Liver (tissue), 9 donors: Measurements from ENCODE around the gene SNCAIP. TPM values are rescaled to one million over a fixed set of nuclear protein-coding genes. Genes with fewer than 3 reads are reported as not detected.

Experiments used
- DNase-seq: peaks from one replicate; pipeline ENCODE4 v3.0.0-alpha.2; 2017; ENCODE audit warnings: low spot score
- H3K27ac ChIP-seq, 2 donors: one replicate each; pipeline ENCODE4 v1.7.0; 2013; ENCODE audit warnings: inconsistent platforms in 2 of 2, low read length in 2 of 2, control low read depth in 1 of 2, low read depth in 1 of 2, mild to moderate bottlenecking in 1 of 2
- H3K27me3 ChIP-seq, 4 donors: one replicate each; pipeline versions ENCODE4 v1.6.1 to v1.7.0; 2013; ENCODE audit warnings: low read length in 3 of 4, inconsistent platforms in 1 of 4, mild to moderate bottlenecking in 1 of 4, moderate library complexity in 1 of 4; ENCODE audit not compliant: control insufficient read depth in 4 of 4, insufficient read depth in 4 of 4
- H3K36me3 ChIP-seq, 4 donors: one replicate each; pipeline versions ENCODE4 v1.6.1 to v1.7.0; 2013; ENCODE audit warnings: low read length in 3 of 4, mild to moderate bottlenecking in 3 of 4, low read depth in 1 of 4, moderate library complexity in 1 of 4; ENCODE audit not compliant: control insufficient read depth in 4 of 4, insufficient read depth in 3 of 4
- H3K4me1 ChIP-seq, 4 donors: one replicate each; pipeline versions ENCODE4 v1.6.1 to v1.7.0; 2013; ENCODE audit warnings: low read length in 3 of 4, mild to moderate bottlenecking in 3 of 4, moderate library complexity in 1 of 4; ENCODE audit not compliant: control insufficient read depth in 4 of 4, insufficient read depth in 4 of 4
- H3K4me3 ChIP-seq, 3 donors: one replicate each; pipeline versions ENCODE4 v1.6.1 to v1.7.0; 2013; ENCODE audit warnings: low read length in 3 of 3, control low read depth in 1 of 3, low read depth in 1 of 3, mild to moderate bottlenecking in 1 of 3
- H3K9ac ChIP-seq, 2 donors: one replicate each; pipeline ENCODE4 v1.7.0; 2013; ENCODE audit warnings: low read length in 2 of 2, mild to moderate bottlenecking in 2 of 2, moderate library complexity in 2 of 2, control low read depth in 1 of 2, low read depth in 1 of 2
- H3K9me3 ChIP-seq, 4 donors: one replicate each; pipeline versions ENCODE4 v1.6.1 to v1.7.0; 2013; ENCODE audit warnings: low read length in 3 of 4; ENCODE audit not compliant: control insufficient read depth in 4 of 4
- CTCF ChIP-seq: fragments of 150-350 bp; IDR thresholded peaks from 2 replicates; pipeline ENCODE4 v1.5.1; 2017; ENCODE audit warnings: improper control_type of control experiment, low read depth, low read length; ENCODE audit not compliant: missing input control
- HNF4A ChIP-seq, 2 donors: conservative IDR thresholded peaks; 2 replicates each; pipeline ENCODE4 v1.6.1; 2016; ENCODE audit warnings: antibody characterized with exemption in 2 of 2, mild to moderate bottlenecking in 2 of 2
- HNF4G ChIP-seq: IDR thresholded peaks from 2 replicates; pipeline ENCODE4 v1.6.1; 2016; ENCODE audit warnings: antibody characterized with exemption
- JUND ChIP-seq, 2 donors: IDR thresholded peaks; 2 replicates each; pipeline ENCODE4 v1.6.1; 2016; ENCODE audit warnings: antibody characterized with exemption in 2 of 2
- REST ChIP-seq: IDR thresholded peaks from 2 replicates; pipeline ENCODE4 v1.6.1; 2016; ENCODE audit warnings: antibody characterized with exemption, mild to moderate bottlenecking
- RXRA ChIP-seq, 2 donors: IDR thresholded peaks; 2 replicates each; pipeline ENCODE4 v1.6.1; 2017 to 2018; ENCODE audit warnings: antibody characterized with exemption in 2 of 2, mild to moderate bottlenecking in 1 of 2
- ZBTB33 ChIP-seq: IDR thresholded peaks from 2 replicates; pipeline ENCODE4 v1.6.1; 2016; ENCODE audit warnings: antibody characterized with exemption
- WGBS: extraction: QIAGEN DNeasy Blood & Tissue Kit; methylation state at CpG from one replicate; pipeline ENCODE4 v1.1.7; 2013; 5-methylcytosine and 5-hydroxymethylcytosine counted together
- polyA plus RNA-seq, 2 donors: library from polyadenylated mRNA; stranded (reverse) in 1 of 2; unstranded in 1 of 2; fragments of 200-250 nt in 1 of 2; fragments of >200 nt in 1 of 2; fragmentation: Nextera tagmentation in 1 of 2; extraction: Ambion mirVana in 1 of 2; gene quantifications; one replicate each; pipeline versions ENCODE4 v1.2.1 to v1.2.3, GENCODE V29; 2013 to 2015
- total RNA-seq, 2 donors: library from RNA; depleted of rRNA; stranded (reverse); fragments of >200 nt; gene quantifications; one replicate each; pipeline ENCODE4 v1.2.3, GENCODE V29; 2014
- donor health status: healthy.
- donor health status: healthy.
- donor health status: healthy.
- donor health status: healthy.
- donor health status: healthy.

SNCAIP gene
- total and polyA plus RNA-seq, 4 donors, result 0.17 to 2.1 (median 0.74) TPM

- no peak for TF ChIP-seq RXRA (IDR thresholded peaks at IDR 0.05)
- Histone ChIP-seq H3K9me3 (no peaks in the 10 kb centered on the region), H3K27me3 (no peaks in the 10 kb centered on the region), H3K4me1 (peaks cover 0 to 10% (median 2%) of the 10 kb centered on the region in 4 donors), H3K9ac (no peak overlapping the region), H3K27ac (no peak overlapping the region), H3K36me3 (no peaks in the 10 kb centered on the region), H3K4me3 (no peak overlapping the region)
- 85% methylated on average over 5 of the region's 5 CpGs for WGBS
- no peak for DNase-seq
Observed at GRCh38 chr5:122507581-122507980, 195.5 kb downstream of the SNCAIP start.

GRCh38 chr5:122508623-122509022 lies 196.6 kb downstream of the SNCAIP start:
- Histone ChIP-seq H3K4me3 (no peak overlapping the region), H3K36me3 (no peaks in the 10 kb centered on the region), H3K27me3 (no peaks in the 10 kb centered on the region), H3K4me1 (peaks cover 0 to 10% (median 2%) of the 10 kb centered on the region in 4 donors), H3K9me3 (no peaks in the 10 kb centered on the region), H3K27ac (no peak overlapping the region), H3K9ac (no peak overlapping the region)
- TF ChIP-seq CTCF (no peak), JUND (IDR thresholded peaks at IDR 0.05) (no peak), HNF4A (conservative IDR thresholded peaks at IDR 0.05) (no peak), HNF4G (no peak), REST (no peak), ZBTB33 (no peak)
- DNase-seq, result no peak

Other genes with a start within 250 kb of the SNCAIP start
- gene LOX, start 234.0 kb upstream of the SNCAIP start, total RNA-seq, result 1 to 10 TPM in 1 of 2 donors, under 1 TPM in 1; 0.84 to 1.0 TPM
- 1 to 10 TPM in 1 of 2 donors, under 1 TPM in 1; 0.42 to 2.2 TPM for gene LOX, start 234.0 kb upstream of the SNCAIP start, polyA plus RNA-seq
- under 1 TPM; 0.23 to 0.25 TPM for gene ZNF474, start 182.7 kb upstream of the SNCAIP start, total RNA-seq
- gene ZNF474, start 182.7 kb upstream of the SNCAIP start, polyA plus RNA-seq, result under 1 TPM in 1 of 2 donors, not detected in 1; 0.03 TPM